NB4 (cell line): Measurements from ENCODE around the gene CAP1.

Experiments used
- DNase-seq: peaks from one replicate; pipeline ENCODE4 v3.0.0; 2010; ENCODE audit warnings: low read depth
- H3K4me3 ChIP-seq: one replicate; pipeline ENCODE4 v1.5.1; 2011; ENCODE audit warnings: mild to moderate bottlenecking, low read depth, low read length, moderate library complexity
- MYC ChIP-seq: IDR thresholded peaks from 2 replicates; pipeline ENCODE4 v1.6.1; 2011; ENCODE audit warnings: low read depth, low read length
- POLR2A ChIP-seq: IDR thresholded peaks from 2 replicates; pipeline ENCODE4 v1.6.1; 2011; ENCODE audit warnings: mild to moderate bottlenecking; ENCODE audit not compliant: insufficient read length; ENCODE audit errors: extremely low read depth
- TF ChIP-seq, protein P1 (sequence below): IDR thresholded peaks from 2 replicates; pipeline ENCODE4 v1.6.1; 2011; ENCODE audit warnings: low read depth, low read length
- TF ChIP-seq, protein P2 (sequence below): IDR thresholded peaks from one replicate; pipeline ENCODE4 v1.5.1; 2012; ENCODE audit warnings: low read depth, low read length

Gene CAP1

DNA sequence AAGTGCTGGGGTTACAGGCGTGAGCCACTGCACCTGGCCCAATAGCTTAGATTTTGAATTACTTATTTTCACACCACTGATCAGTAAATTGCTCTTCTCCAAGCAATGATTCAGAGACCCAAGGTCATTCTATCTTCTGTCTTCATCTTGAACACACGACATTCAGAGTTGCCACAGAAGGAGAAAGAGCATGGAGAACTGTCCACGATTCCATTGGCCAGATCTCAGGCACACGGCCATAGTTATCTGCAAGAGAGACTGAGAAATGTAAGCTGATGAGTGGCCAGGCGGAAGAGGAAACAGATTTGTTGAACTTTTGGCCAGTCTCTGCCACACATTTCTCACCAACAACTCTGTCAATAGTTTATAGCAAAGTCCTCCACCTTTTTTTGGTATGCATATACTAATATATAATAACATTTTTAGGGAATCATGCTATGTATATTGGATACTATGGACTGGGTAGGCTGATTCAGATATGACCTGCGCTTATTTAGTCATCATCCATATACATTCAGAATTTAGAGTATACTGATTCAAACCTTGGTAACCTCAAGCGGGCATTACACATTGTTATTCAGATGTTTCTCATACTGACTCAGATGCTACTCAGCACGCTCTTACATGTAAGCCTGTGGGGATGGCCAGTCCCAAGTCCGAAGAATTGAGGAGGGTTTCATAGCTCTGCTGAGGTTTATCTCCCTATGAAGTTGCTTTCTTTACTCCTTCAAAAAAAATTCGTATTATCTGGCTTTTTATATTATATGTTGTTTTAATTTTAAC, 25.5 kb upstream of the CAP1 start:
- DNase-seq = no peak
- TF ChIP-seq, protein P1, sequence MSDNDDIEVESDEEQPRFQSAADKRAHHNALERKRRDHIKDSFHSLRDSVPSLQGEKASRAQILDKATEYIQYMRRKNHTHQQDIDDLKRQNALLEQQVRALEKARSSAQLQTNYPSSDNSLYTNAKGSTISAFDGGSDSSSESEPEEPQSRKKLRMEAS = no peak
- TF ChIP-seq MYC (no peak), POLR2A (no peak)
- TF ChIP-seq, protein P2, sequence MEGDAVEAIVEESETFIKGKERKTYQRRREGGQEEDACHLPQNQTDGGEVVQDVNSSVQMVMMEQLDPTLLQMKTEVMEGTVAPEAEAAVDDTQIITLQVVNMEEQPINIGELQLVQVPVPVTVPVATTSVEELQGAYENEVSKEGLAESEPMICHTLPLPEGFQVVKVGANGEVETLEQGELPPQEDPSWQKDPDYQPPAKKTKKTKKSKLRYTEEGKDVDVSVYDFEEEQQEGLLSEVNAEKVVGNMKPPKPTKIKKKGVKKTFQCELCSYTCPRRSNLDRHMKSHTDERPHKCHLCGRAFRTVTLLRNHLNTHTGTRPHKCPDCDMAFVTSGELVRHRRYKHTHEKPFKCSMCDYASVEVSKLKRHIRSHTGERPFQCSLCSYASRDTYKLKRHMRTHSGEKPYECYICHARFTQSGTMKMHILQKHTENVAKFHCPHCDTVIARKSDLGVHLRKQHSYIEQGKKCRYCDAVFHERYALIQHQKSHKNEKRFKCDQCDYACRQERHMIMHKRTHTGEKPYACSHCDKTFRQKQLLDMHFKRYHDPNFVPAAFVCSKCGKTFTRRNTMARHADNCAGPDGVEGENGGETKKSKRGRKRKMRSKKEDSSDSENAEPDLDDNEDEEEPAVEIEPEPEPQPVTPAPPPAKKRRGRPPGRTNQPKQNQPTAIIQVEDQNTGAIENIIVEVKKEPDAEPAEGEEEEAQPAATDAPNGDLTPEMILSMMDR = no peak
- no peak overlapping the region for H3K4me3 ChIP-seq

DNA sequence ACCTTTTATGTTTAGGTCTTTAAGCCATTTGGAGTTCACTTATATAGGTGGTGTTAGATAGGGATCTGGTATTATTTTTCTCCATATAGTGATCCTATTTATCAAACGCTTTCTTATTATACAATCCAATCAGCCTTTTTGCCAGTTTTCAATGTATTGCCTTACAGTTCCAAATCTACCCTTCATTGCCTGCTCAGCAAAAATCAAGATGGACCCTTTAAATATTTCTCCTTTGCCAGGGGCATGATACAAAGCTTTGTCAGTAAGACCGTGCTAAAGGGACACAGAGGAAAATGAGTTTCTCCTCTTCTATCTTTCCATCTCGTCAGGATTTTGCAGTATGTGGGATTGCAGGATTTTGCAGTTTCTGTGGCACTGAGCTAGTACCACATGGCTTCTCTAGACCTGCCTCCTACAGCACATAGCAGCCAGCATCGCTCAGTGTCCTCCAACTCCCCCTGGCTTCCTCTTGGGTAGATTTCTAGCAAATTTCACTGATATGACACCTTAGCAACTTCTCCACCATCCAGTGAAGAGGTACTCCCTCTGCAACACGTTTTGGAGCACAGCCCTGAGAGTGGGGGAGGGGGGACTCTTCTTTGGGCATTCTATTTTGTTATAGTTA, 22.5 kb upstream of the CAP1 start:
- TF ChIP-seq MYC (no peak), POLR2A (no peak)
- TF ChIP-seq, protein P2 = no peak
- TF ChIP-seq, protein P1 = no peak
- no peak for DNase-seq
- no peak overlapping the region for H3K4me3 ChIP-seq

DNA sequence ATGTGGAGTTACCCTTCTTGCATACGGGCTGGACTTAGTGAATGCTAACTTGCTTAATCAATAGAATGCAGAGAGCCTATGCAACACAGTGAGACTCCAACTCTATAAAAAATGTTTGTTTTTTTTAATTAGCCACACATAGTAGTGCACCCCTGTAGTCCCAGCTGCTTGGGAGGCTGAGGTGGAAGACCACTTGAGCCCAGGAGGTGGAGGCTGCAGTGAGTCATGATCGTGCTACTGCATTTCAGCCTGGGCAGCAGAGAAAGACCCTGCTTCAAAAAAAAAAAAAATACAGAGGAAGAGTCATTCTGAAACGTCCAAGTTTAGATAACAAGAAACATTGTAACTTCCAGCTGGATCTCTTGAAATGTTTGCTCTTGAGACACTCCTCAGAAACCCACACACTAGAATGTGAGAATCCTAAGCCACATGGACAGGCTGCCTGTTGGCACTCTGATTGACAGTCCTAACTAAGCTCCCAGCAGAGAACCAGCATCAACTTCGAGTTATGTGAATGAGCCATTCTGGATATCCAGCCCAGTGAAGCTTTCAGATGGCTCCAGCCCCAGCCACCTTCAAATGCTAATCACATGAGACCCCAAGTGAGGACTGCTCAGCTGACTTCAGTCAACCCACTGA, 20.0 kb upstream of the CAP1 start:
- no peak overlapping the region for H3K4me3 ChIP-seq
- no peak for TF ChIP-seq POLR2A
- TF ChIP-seq, protein P2 = no peak
- TF ChIP-seq, protein P1 = no peak
- no peak for TF ChIP-seq MYC
- no peak for DNase-seq

DNA sequence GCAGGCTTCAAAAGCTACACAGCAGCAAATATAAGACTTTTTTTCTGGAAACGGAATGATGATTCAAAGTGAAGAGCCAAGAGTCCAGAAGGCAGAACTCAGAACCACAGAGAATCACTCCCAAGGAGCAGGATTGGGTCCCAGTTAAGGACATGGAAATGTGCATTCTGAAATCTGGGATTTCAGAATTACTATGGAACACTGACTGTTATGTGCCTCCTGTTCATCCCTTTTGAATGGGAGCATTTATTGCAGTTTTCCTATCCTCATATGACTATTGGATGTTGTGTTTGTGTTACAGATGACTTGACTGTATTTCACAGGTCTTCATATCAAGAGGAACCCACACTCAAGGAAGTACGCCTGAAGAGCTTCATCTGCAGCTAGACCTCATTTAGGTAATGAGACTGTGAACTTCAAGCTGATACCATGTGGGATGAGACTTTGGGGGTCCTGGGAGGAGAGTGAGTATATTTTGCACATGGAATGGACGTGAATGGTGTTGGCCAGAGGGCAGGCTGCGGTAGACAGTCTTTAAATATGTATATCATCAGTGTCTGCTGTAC, 17.1 kb upstream of the CAP1 start:
- DNase-seq = no peak
- TF ChIP-seq MYC (no peak), POLR2A (no peak)
- TF ChIP-seq, protein P1 = no peak
- TF ChIP-seq, protein P2 = no peak
- no peak overlapping the region for H3K4me3 ChIP-seq

DNA sequence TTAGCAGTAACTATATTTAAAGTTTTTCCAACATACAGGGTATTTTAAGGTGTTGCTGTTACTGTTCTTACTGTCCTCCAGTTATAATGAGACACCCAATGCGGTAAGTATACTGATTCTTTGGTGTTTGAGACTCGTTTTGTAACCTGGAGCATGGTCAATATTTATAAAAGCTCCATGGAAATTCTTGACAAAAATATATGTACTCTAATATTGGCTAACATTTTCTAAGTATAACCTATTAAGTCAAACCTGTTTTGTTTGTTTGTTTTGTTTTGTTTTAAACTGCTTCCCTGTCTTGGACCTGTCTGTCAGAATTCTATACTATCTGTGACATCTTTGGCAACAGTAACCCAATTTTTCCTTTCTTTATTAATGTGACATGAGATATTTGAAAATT, 15.9 kb upstream of the CAP1 start:
- H3K4me3 ChIP-seq = no peak overlapping the region
- TF ChIP-seq, protein P2 = no peak
- TF ChIP-seq, protein P1 = no peak
- no peak for TF ChIP-seq POLR2A
- TF ChIP-seq MYC = no peak
- no peak for DNase-seq
